Measurements from ENCODE around the gene SLC30A1. TPM values are rescaled to one million over a fixed set of nuclear protein-coding genes. Genes with fewer than 3 reads are reported as not detected.

Gene SLC30A1
- total RNA-seq, 1 donor from 2014 or later = 9.1 TPM

GRCh38 chr1:211606914-211607753, 28.2 kb upstream of the SLC30A1 start:
- H3K4me3 Mint-ChIP-seq = no peak overlapping the region
- H3K27ac Mint-ChIP-seq (ENCODE audit: unreplicated experiment) = no peak overlapping the region

DNA sequence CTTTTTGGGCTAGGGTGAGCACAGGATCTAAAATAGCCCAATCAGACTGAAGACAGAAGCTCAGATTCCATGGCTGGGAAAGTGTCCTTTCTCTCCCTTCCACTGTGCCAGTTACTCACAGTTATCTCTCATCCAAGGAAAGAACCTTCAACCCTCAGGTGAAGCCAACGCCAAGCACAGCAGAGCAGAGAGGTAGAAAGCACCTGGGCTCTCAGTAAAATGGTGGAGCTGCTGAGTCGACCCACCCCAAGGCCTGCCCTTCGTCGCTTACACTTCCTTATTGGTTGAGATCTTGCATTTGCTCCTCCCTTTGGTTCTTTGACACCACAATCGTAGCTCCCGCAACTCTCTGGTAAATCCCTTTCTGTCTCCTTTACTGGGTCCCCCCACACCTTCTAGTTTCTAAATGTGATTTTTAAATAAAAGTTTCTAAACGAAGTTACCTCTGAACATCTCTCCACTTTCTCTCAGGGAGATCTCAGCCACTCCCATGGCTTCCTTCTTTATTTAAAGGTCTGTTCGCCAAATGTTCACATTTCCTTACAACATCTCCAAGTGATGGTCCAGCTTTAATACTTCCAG, 27.5 kb upstream of the SLC30A1 start:
- Mint-ChIP-seq H3K27ac (ENCODE audit: unreplicated experiment) (no peak overlapping the region), H3K9me3 (no peaks in the 10 kb centered on the region), H3K27me3 (ENCODE audit: low read depth) (no peaks in the 10 kb centered on the region), H3K4me1 (peaks cover 14% of the 10 kb centered on the region), H3K36me3 (ENCODE audit: low read depth) (no peaks in the 10 kb centered on the region), H3K4me3 (no peak overlapping the region)
- no peak for DNase-seq (ENCODE audit: low read depth, low spot score)
- no peak for TF ChIP-seq CTCF (conservative IDR thresholded peaks at IDR 0.05)

More at GRCh38 chr1:211606914-211607753, 28.2 kb upstream of the SLC30A1 start:
- Mint-ChIP-seq H3K27me3 (ENCODE audit: low read depth) (no peaks in the 10 kb centered on the region), H3K36me3 (ENCODE audit: low read depth) (no peaks in the 10 kb centered on the region), H3K4me1 (peaks cover 14% of the 10 kb centered on the region), H3K9me3 (no peaks in the 10 kb centered on the region)
- TF ChIP-seq CTCF (conservative IDR thresholded peaks at IDR 0.05) = no peak
- no peak for DNase-seq (ENCODE audit: low read depth, low spot score)

GRCh38 chr1:211605603-211606331, 26.8 kb upstream of the SLC30A1 start:
- DNase-seq (ENCODE audit: low read depth, low spot score) = no peak
- Mint-ChIP-seq H3K9me3 (no peaks in the 10 kb centered on the region), H3K36me3 (ENCODE audit: low read depth) (no peaks in the 10 kb centered on the region), H3K4me1 (peaks cover 14% of the 10 kb centered on the region), H3K27me3 (ENCODE audit: low read depth) (no peaks in the 10 kb centered on the region), H3K27ac (ENCODE audit: unreplicated experiment) (no peak overlapping the region), H3K4me3 (no peak overlapping the region)
- no peak for TF ChIP-seq CTCF (conservative IDR thresholded peaks at IDR 0.05)

- no peaks in the 10 kb centered on the region for H3K27me3 Mint-ChIP-seq (ENCODE audit: low read depth)
- TF ChIP-seq CTCF (conservative IDR thresholded peaks at IDR 0.05) = no peak
- H3K4me3 Mint-ChIP-seq = no peak overlapping the region
- no peak overlapping the region for H3K27ac Mint-ChIP-seq (ENCODE audit: unreplicated experiment)
- H3K36me3 Mint-ChIP-seq (ENCODE audit: low read depth) = no peaks in the 10 kb centered on the region
- H3K9me3 Mint-ChIP-seq = no peaks in the 10 kb centered on the region
- peaks cover 14% of the 10 kb centered on the region for H3K4me1 Mint-ChIP-seq
- DNase-seq (ENCODE audit: low read depth, low spot score) = no peak
Observed at GRCh38 chr1:211605034-211605433, 26.1 kb upstream of the SLC30A1 start.

DNA sequence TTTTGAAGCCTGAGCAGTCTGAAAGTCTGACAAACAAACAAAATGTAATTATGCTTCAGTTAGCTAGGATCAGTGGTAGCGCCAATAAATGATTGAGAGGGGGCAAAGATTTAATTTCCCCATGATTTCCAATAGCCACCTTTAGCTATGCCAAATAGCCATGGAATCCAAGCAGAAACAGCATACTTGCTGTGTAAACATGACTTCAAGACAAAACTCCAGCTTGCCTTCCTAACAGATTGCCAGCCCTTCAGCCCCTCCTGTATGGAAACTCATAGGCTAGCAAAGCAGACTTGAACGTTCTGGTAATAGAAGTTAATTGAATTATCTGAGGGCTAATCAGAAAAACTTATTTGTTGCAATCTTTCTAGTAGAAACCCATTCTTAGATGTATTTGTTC, 25.6 kb upstream of the SLC30A1 start:
- no peak overlapping the region for H3K27ac Mint-ChIP-seq (ENCODE audit: unreplicated experiment)

More for the DNA sequence above, 25.6 kb upstream of the SLC30A1 start:
- Mint-ChIP-seq H3K4me3 (no peak overlapping the region), H3K4me1 (peaks cover 10% of the 10 kb centered on the region), H3K27me3 (ENCODE audit: low read depth) (no peaks in the 10 kb centered on the region), H3K9me3 (no peaks in the 10 kb centered on the region), H3K36me3 (ENCODE audit: low read depth) (no peaks in the 10 kb centered on the region)
- DNase-seq (ENCODE audit: low read depth, low spot score) = no peak
- TF ChIP-seq CTCF (conservative IDR thresholded peaks at IDR 0.05) = no peak

All from neural crest cell (in vitro differentiated cells).